Muscle layer of duodenum (tissue), 2 donors: Measurements from ENCODE around the gene SPATS1.
"Not testable (repeated sequence)": the region's sequence is repeated elsewhere in the genome, so short reads cannot be mapped to it uniquely, and the experiment has no call there.

Source experiments
- H3K27ac ChIP-seq: one replicate; pipeline ENCODE4 v1.7.0; 2013; ENCODE audit warnings: mild to moderate bottlenecking, low read length
- H3K27me3 ChIP-seq: one replicate; pipeline ENCODE4 v1.7.0; 2013; ENCODE audit warnings: low read depth, mild to moderate bottlenecking, control low read depth, low read length
- H3K36me3 ChIP-seq, 2 donors: one replicate each; pipeline ENCODE4 v1.7.0; 2013; ENCODE audit warnings: low read length in 2 of 2, control low read depth in 1 of 2, mild to moderate bottlenecking in 1 of 2; ENCODE audit not compliant: insufficient read depth in 2 of 2, control insufficient read depth in 1 of 2
- H3K4me1 ChIP-seq, 2 donors: one replicate each; pipeline ENCODE4 v1.7.0; 2013; ENCODE audit warnings: low read length in 2 of 2, mild to moderate bottlenecking in 2 of 2, control low read depth in 1 of 2, moderate library complexity in 1 of 2; ENCODE audit not compliant: insufficient read depth in 2 of 2, control insufficient read depth in 1 of 2
- H3K4me3 ChIP-seq, 2 donors: one replicate each; pipeline ENCODE4 v1.7.0; 2013; ENCODE audit warnings: low read length in 2 of 2, low read depth in 1 of 2, mild to moderate bottlenecking in 1 of 2
- H3K9me3 ChIP-seq, 2 donors: one replicate each; pipeline ENCODE4 v1.7.0; 2013; ENCODE audit warnings: low read length in 2 of 2, control low read depth in 1 of 2, mild to moderate bottlenecking in 1 of 2; ENCODE audit not compliant: control insufficient read depth in 1 of 2
- donor health status: healthy.

Gene SPATS1

DNA sequence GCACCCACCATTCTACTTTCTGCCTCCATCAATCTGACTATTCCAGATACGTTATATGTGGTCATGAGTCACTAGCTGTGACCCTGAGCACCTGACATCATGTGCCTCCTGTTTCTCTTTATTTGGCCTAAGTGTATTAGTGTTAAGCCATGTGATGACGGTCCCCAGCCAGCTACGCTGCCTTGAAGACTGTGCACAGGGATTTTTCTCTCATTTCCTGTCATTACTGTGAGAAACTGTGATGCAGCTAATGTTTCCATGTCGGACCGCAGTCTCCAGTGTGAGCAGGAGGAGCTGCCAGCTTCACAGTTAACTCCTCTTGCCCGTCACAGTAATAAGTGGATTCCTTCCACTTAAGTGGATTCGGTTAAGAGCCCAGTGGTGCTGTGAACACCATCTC is 9.9 kb upstream of the SPATS1 start:
- no peaks in the 10 kb centered on the region for H3K9me3 ChIP-seq
- H3K4me1 ChIP-seq: no peaks in the 10 kb centered on the region
- no peak overlapping the region for H3K27ac ChIP-seq
- no peaks in the 10 kb centered on the region for H3K36me3 ChIP-seq
- H3K4me3 ChIP-seq: no peak overlapping the region
- H3K27me3 ChIP-seq: no peaks in the 10 kb centered on the region

DNA sequence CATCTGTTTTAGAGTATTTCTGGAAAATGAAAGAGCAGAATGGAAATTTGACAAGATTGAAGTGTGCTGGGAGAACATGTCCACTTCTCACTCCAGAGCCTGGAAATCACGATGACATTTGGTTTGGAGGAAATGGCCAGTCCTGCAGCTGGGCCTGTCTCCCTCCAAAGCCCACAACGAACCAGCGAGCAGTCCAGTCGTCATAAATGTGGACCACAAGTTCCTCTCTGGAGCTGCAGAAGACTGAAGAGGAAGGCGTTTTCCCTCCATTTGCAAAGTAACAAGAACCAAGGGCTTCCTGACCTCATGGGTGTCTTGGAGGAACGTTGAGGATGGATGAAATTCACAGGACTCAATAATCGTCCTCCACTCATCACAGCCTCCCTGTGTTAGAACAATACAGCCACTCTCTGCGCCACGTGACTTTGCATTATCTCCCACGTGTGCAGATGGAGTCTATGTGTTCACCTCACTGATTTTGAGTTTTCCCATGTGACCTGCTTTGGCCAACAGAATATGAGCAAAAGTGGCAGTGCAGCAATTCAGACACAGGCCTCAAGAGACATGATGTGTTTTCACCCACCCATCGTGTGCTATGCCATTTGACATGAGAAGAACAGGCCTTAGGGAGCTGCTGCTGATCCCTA is 9.1 kb upstream of the SPATS1 start:
- no peaks in the 10 kb centered on the region for H3K36me3 ChIP-seq
- no peaks in the 10 kb centered on the region for H3K4me1 ChIP-seq
- H3K27ac ChIP-seq: no peak overlapping the region
- no peaks in the 10 kb centered on the region for H3K27me3 ChIP-seq
- no peaks in the 10 kb centered on the region for H3K9me3 ChIP-seq
- no peak overlapping the region for H3K4me3 ChIP-seq

DNA sequence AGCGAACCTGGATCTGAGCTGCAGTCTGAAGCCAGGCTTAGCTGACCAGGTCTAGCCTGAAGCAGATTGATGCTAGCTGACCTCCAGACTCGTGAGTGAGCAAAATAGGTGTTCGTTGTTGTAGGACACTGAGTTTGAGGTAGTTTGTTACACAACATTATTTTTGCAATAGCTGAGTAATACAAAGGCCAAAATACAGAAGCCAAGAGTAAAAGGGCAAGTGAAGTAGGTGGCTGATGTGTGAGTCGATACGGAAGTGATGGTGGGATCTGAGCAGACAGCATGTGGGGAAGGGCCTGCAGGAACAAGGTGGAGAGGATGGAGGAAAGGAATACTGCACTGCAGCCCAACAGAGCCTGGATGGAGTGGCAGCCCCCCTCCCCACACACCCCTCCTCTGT is 8.5 kb upstream of the SPATS1 start:
- no peak overlapping the region for H3K4me3 ChIP-seq
- no peaks in the 10 kb centered on the region for H3K4me1 ChIP-seq
- no peaks in the 10 kb centered on the region for H3K36me3 ChIP-seq
- H3K27ac ChIP-seq: no peak overlapping the region
- no peaks in the 10 kb centered on the region for H3K27me3 ChIP-seq
- H3K9me3 ChIP-seq: no peaks in the 10 kb centered on the region

DNA sequence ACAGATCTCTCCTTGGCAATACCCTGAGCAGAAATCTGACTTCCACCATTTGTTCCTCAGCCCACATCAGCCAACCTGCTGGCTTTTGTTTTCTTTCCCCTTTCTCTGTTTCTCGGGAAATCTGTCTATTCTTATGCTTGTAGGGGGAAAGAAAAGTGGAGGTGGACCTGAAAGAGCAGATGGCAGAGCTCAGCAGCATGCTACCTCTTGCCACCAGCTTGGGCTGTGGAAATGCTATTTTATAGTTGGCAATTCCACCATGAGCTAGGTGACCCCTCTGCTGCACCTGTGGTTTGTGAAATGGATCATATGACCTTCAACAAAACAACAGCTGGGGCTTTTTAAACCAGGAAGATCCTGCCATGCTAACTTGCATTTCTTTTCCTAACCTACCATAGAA is 6.8 kb upstream of the SPATS1 start:
- Histone ChIP-seq H3K4me1 (no peaks in the 10 kb centered on the region), H3K27ac (no peak overlapping the region), H3K36me3 (no peaks in the 10 kb centered on the region), H3K4me3 (no peak overlapping the region), H3K9me3 (no peaks in the 10 kb centered on the region), H3K27me3 (no peaks in the 10 kb centered on the region)

DNA sequence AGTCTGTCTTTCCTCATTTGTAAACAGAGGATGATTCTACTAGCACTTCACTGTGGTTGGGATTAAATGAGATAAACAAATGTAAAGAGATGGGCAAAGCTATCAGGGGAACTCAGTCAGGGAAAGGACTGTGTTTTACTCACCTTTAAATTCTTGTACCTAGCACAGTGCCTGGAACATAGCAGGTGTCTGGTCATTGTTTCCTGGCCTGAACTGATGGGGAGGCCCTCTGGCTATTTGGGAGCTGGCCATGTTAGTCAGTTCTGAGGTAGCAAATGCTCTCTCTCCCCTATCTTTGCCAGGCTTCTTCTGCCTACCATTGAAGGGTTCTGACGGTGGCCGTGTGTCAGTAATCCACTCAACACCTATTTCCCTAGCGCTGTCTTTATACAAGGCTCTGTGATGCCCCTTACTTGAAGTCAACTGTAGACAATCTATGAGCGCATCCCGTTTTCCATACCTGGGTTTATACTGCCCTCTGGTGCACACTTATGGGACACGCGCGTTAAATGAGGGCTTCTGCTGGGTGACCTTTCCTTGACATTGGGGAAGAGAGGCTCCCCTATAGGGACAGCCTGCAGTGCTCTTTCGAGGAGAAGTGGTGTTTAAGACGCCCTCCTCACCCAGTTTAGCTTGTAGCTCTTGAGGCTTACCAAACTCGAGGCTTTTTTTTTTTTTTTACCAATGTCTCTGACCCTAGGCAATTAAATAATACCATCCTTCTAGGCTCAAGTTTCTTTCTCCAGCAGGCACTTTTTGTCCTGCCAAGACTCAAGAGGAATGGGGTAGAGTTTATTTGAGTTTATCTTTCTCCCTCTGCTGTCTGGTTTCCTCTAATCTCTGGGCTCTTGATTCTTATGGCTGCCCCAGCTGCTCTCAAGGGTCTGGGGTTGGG is 4.0 kb upstream of the SPATS1 start:
- H3K4me1 ChIP-seq: no peaks in the 10 kb centered on the region
- peaks cover under 1% of the 10 kb centered on the region for H3K27me3 ChIP-seq
- H3K27ac ChIP-seq: no peak overlapping the region
- H3K9me3 ChIP-seq: no peaks in the 10 kb centered on the region
- H3K4me3 ChIP-seq: no peak overlapping the region
- H3K36me3 ChIP-seq: no peaks in the 10 kb centered on the region

DNA sequence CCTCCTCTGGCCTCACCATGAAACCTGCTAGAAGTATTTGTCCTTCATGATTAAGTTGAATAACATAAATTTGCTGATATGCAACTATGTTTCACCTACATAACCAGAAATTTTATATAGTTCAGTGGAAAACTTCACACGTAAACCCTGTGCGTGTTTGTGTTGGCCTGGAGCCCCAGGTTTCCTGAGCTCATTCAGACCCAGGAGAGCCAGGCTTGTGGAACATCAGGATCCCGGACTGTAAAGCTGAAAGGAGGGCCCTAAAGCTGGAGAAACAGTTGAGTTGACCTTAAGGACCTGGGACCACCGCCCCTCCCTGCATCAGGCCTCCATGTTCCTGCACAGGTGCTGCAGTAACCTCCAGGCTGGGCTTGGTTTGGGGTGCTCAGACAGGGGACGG is 3.1 kb upstream of the SPATS1 start:
- H3K27ac ChIP-seq: no peak overlapping the region
- no peaks in the 10 kb centered on the region for H3K9me3 ChIP-seq

DNA sequence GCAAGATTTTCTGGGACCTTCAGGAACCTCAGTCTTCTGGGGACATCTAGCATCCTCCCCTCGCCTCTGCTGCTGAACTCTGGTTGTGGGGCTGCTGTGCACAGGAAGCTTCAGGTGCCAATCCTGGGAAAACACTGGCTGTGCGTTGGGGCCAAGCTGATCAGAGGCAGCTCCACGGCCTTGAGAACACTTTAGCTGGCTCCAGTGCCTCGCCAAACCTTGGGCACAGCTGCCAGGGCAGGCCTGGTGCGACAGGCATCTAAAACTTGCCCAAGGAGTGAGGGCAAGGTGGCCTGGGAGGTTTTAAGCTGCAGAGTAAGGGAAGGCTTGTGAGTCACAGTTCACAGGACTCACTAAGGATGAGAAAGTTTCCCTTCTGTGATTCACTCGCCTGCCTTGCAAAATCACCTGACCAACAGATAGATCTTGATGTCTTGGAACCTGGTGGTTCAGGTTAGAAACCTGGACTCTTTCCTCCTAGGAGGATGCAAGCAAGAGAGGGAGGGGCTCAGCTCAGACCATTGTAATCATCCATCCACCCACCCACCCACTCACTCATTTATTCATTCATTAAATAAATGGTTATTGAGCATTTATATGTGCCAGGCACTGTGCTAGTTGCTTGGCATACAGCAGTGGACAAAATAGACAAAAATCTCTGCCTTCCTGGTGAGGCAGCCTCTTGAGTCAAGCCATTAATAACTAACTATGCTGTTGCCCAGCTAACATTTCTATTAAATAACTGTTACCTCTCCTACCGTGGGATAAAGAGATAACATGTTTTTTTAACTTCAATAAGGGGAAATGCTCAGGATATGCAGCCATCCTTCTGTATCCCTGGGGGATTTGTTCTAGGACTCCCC is 2.5 kb upstream of the SPATS1 start:
- Histone ChIP-seq H3K4me3 (no peak overlapping the region), H3K9me3 (no peaks in the 10 kb centered on the region), H3K27me3 (peaks cover 9% of the 10 kb centered on the region), H3K4me1 (no peaks in the 10 kb centered on the region), H3K36me3 (no peaks in the 10 kb centered on the region), H3K27ac (no peak overlapping the region)

More for the DNA sequence above, 3.1 kb upstream of the SPATS1 start:
- no peaks in the 10 kb centered on the region for H3K36me3 ChIP-seq
- peaks cover 6% of the 10 kb centered on the region for H3K27me3 ChIP-seq
- H3K4me3 ChIP-seq: no peak overlapping the region
- H3K4me1 ChIP-seq: no peaks in the 10 kb centered on the region

DNA sequence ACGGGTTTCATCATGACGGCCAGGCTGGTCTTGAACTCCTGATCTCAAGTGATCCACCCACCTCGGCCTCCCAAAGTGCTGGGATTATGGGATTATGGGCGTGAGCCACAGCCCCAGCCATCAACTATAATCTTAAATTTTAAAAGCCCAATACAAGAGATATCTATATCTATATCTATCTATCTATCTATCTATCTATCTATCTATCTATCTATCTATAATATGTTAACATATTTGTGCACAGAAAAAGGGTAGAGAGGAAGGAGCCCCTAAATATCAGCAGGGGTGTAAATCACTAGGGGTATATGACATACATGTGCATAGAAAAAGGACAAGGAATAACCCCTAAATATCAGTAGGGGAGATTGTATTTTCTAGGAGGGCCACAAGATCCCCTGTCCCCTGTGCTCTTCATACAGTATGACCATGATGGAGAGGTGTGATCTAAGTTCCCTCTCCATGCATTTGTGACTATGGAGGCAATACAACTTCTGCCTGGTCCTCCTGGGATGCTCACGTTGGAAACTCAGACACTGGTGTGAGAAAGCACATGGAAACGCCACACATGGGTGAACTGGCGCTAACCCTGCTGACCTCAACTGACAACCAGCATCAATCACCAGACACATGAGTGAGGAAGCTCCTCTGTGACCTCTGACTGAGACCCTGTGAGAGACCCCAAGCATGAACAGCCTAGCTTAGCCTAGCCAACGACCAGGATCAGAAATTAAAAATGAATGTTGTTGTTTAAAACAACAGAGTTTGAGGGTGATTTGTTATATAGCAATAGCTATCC is 1.2 kb upstream of the SPATS1 start:
- H3K4me1 ChIP-seq: no peaks in the 10 kb centered on the region
- no peaks in the 10 kb centered on the region for H3K9me3 ChIP-seq
- no peaks in the 10 kb centered on the region for H3K36me3 ChIP-seq
- peaks cover 15% of the 10 kb centered on the region for H3K27me3 ChIP-seq
- H3K27ac ChIP-seq: no peak overlapping the region
- H3K4me3 ChIP-seq: no peak overlapping the region

DNA sequence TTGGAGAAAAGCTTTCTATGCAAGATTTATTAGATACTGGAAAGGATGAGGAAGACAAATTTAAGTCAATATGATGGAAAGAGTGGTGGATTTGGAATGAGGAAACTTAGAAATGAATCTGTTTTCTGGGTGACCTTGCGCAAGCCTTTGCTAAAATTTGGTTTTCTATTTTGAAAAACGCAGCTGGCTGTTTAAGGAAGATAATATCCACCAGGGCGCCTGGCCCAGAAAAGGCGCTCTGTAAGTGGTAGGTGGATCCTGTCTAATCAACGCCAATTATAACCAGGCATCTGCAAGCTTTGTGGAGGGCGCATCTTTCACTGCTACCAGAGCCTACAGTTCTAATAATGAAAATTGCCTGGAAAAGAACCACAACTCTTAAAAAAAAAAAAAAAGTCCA is 398 bp upstream of the SPATS1 start:
- H3K4me1 ChIP-seq: no peaks in the 10 kb centered on the region
- no peaks in the 10 kb centered on the region for H3K9me3 ChIP-seq
- no peaks in the 10 kb centered on the region for H3K36me3 ChIP-seq
- H3K27me3 ChIP-seq: peaks cover 15% of the 10 kb centered on the region
- peak overlapping the region in 1 of 2 donors; percentile 27 for H3K4me3 ChIP-seq
- no peak overlapping the region for H3K27ac ChIP-seq

DNA sequence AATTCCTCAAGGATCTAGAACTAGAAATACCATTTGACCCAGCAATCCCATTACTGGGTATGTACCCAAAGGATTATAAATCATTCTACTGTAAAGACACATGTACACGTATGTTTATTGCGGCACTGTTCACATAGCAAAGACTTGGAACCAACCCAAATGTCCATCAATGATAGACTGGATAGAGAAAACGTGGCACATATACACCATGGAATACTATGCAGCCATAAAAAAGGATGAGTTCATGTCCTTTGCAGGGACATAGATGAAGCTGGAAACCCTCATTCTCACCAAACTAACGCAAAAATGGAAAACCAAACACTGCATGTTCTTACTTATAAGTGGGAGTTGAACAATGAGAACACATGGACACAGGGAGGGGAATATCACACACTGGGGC is 4.4 kb downstream of the SPATS1 start:
- not testable (repeated sequence) for H3K9me3 ChIP-seq, H3K36me3 ChIP-seq, H3K27ac ChIP-seq, H3K4me1 ChIP-seq, H3K4me3 ChIP-seq
- peaks cover 15% of the 10 kb centered on the region for H3K27me3 ChIP-seq
